ENCODE measurements around the gene YIPF7. TPM values are rescaled to one million over a fixed set of nuclear protein-coding genes. Genes with fewer than 3 reads are reported as not detected.
A peak's percentile ranks its signal among the peaks of the same experiment; 100 is the strongest.

The YIPF7 gene
- polyA plus RNA-seq, 1 of the 3 experiments (the other 2 are of a cell fraction) = not detected

DNA sequence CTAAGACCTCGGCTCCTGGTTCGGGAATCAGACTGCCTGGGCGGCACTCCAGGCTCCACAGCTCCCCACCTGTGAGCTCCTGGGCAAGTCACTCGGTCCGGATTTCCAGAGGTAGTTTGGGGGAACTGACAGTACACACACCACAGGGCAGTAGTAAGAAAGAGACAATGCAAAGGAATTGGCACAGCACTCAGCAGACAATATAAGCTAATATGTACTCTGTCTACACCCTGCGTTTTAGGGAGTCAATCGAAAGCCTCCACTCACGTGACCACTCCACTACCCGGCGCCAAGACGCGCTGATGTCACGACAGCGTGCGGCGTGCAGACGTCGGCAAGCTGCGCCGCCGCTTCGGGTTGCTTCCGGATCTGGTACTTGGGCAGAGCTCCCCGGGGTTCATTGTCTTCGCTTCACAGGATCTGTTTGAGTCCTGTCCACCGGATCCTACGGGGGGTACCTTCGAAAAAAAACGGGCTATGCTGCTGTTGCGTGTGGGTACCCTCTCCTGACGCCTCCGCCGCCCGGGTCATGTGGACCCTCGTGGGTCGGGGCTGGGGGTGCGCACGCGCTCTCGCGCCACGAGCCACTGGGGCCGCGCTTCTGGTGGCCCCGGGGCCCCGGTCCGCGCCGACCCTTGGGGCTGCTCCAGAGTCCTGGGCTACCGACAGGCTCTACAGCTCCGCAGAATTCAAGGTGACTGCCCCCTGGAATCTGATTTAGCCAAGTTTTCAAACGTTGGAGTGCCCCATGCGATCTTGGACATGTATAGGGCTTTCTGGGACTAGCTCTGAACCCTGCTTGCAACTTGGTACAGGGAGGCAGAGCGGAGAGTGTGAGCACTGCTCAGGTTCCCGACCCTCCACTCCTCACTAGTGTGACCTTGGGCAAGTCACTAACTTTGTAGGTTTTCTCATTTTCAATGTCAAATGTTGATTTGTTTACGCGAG, 26.9 kb upstream of the YIPF7 start, which contains the start of gene GUF1 (continued):
- TF ChIP-seq TCF12 (IDR thresholded peaks at IDR 0.05) = 0 out of 2 replicates have a peak, but pooled peaks have one; percentile 11
- no peak for TF ChIP-seq EZH2phosphoT487 (IDR thresholded peaks at IDR 0.05; ENCODE audit: borderline replicate concordance, low read depth)
- peak; percentile 98 for TF ChIP-seq ELF1 (IDR thresholded peaks at IDR 0.05)
- no peak for TF ChIP-seq RFX5 (IDR thresholded peaks at IDR 0.05; ENCODE audit: low read length)
- TF ChIP-seq YY1 (IDR thresholded peaks at IDR 0.05; ENCODE audit: low read depth) = no peak
- 0 out of 2 replicates have a peak, but pooled peaks have one; percentile 1 for TF ChIP-seq JUND (IDR thresholded peaks at IDR 0.05)
- peak; percentile 64 for TF ChIP-seq NRF1 (IDR thresholded peaks at IDR 0.05; ENCODE audit: low read depth, low read length)
- 0 out of 2 replicates have a peak, but pooled peaks have one; percentile 18 for TF ChIP-seq GATA2 (CRISPR knock-in tag; IDR thresholded peaks at IDR 0.05)
- peak; percentile 73 for TF ChIP-seq TAF1 (IDR thresholded peaks at IDR 0.05; ENCODE audit: borderline replicate concordance, low read depth, low read length)
- no peak for TF ChIP-seq FOSL2 (IDR thresholded peaks at IDR 0.05; ENCODE audit: borderline replicate concordance, low read depth)
- TF ChIP-seq PBX3 (IDR thresholded peaks at IDR 0.05) = no peak
- no peak for TF ChIP-seq NFIC (IDR thresholded peaks at IDR 0.05; ENCODE audit: borderline replicate concordance)
- no peak for TF ChIP-seq FOXJ3 (CRISPR knock-in tag; IDR thresholded peaks at IDR 0.05)
- TF ChIP-seq POLR2AphosphoS5 (IDR thresholded peaks at IDR 0.05; ENCODE audit: low read depth, low read length) = peak; percentile 97

- Histone ChIP-seq H3K27me3 (ENCODE audit: insufficient read depth) (no peaks in the 10 kb centered on the region), H3K4me3 (ENCODE audit: low read depth in 2 of 2, low read length in 1 of 2) (no peak overlapping the region), H3K9me2 (no peaks in the 10 kb centered on the region), H3K36me3 (replicated peaks in 1 of 2; ENCODE audit: control insufficient read depth in 1 of 2, insufficient read depth in 2 of 2, low read length in 1 of 2) (no peaks in the 10 kb centered on the region), H3K4me1 (ENCODE audit: control insufficient read depth in 1 of 2, insufficient read depth in 2 of 2, low read depth in 1 of 2, low read length in 1 of 2) (peaks cover 0 to 14% of the 10 kb centered on the region in 2 experiments; a peak in 2 of 4 replicates), H3K79me2 (ENCODE audit: insufficient read depth) (peaks cover 20% of the 10 kb centered on the region), H2AFZ (ENCODE audit: low read depth) (no peak overlapping the region), H3F3A (replicated peaks; ENCODE audit: insufficient read depth) (no peaks in the 10 kb centered on the region), H3K4me2 (no peak overlapping the region), H4K20me1 (ENCODE audit: insufficient read depth) (no peaks in the 10 kb centered on the region), H3K9ac (no peak overlapping the region), H3K27ac (ENCODE audit: low read depth in 2 of 2, low read length in 1 of 2) (no peak overlapping the region), H3K9me3 (no peaks in the 10 kb centered on the region)
- ChIA-PET POLR2A (no interaction called here), CTCF (interaction anchor here (1.3 kb wide), 1 partner anchor 40 kb away, joined by 3 read pairs; no protein-coding TSS in a partner anchor)
- TF ChIP-seq, protein P1, sequence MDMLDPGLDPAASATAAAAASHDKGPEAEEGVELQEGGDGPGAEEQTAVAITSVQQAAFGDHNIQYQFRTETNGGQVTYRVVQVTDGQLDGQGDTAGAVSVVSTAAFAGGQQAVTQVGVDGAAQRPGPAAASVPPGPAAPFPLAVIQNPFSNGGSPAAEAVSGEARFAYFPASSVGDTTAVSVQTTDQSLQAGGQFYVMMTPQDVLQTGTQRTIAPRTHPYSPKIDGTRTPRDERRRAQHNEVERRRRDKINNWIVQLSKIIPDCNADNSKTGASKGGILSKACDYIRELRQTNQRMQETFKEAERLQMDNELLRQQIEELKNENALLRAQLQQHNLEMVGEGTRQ (IDR thresholded peaks at IDR 0.05; ENCODE audit: borderline replicate concordance, low read depth, low read length) = no peak
- TF ChIP-seq FOXJ3 (CRISPR knock-in tag; IDR thresholded peaks at IDR 0.05) (no peak), RFX5 (IDR thresholded peaks at IDR 0.05; ENCODE audit: low read length) (no peak)
- 52% methylated on average over 5 of the region's 5 CpGs for WGBS (ENCODE audit: low lambda C conversion rate)
- no peak for DNase-seq
These were observed 23.9 kb upstream of the YIPF7 start for GRCh38 chr4:44675366-44675765.
